ENCODE results near the gene ANKRD33. TPM values are rescaled to one million over a fixed set of nuclear protein-coding genes. Genes with fewer than 3 reads are reported as not detected.

The ANKRD33 gene
- under 0.01 TPM in 1 of 2 replicates, not detected in the other for total RNA-seq (2012; rRNA removed)
- polyA plus RNA-seq (2012; rRNA removed) = 0.03 TPM in 1 of 2 replicates, not detected in the other
- polyA plus RNA-seq (2012; cell fraction: cytosol; rRNA removed) = 0.02 TPM in 1 of 2 replicates, not detected in the other
- polyA plus RNA-seq (2012; cell fraction: nucleus; rRNA removed; ENCODE audit: low replicate concordance) = 0.42 and 0.57 TPM in 2 replicates
- not detected for Bru-seq, nascent RNA
- percentile 25 among the genes with signal in this experiment for BruChase-seq, experiment 1, labeled RNA remaining after a 6-hour chase
- BruChase-seq, experiment 2, labeled RNA remaining after a 2-hour chase = percentile 14 among the genes with signal in this experiment
- long read RNA-seq = 0 reads

- Histone ChIP-seq H3K9ac (ENCODE audit: low read depth, low read length) (no peak within 1 kb of the TSS), H3K9me1 (ENCODE audit: insufficient read depth, low read length) (peaks cover 2% of the 10 kb centered on the region; the same call in 1 of the 2 replicates), H3K23ac (ENCODE audit: low read depth, low read length) (no peak within 1 kb of the TSS), H4K91ac (ENCODE audit: insufficient read depth, low read depth, low read length) (no peak within 1 kb of the TSS), H3K4me2 (ENCODE audit: low read depth, low read length) (no peak within 1 kb of the TSS), H4K5ac (ENCODE audit: low read depth, low read length) (no peak within 1 kb of the TSS), H2BK20ac (ENCODE audit: low read depth, low read length) (peak within 1 kb of the TSS; percentile 77; the same call in 1 of the 2 replicates), H2BK5ac (ENCODE audit: low read depth, low read length, poor library complexity, severe bottlenecking) (no peak within 1 kb of the TSS), H4K20me1 (ENCODE audit: insufficient read depth, low read length) (no peaks in the 10 kb centered on the region), H3K4ac (ENCODE audit: low read depth, low read length) (peak within 1 kb of the TSS; percentile 83), H4K8ac (ENCODE audit: low read depth in 2 of 2, low read length in 2 of 2) (peak within 1 kb of the TSS; percentile 35 to 41; a peak in 2 of 4 replicates), H2AK9ac (replicated peaks; ENCODE audit: low read depth, low read length, poor library complexity) (peak within 1 kb of the TSS; percentile 7), H3K4me1 (ENCODE audit: control insufficient read depth, insufficient read depth, low read length) (peaks cover 6% of the 10 kb centered on the region), H3K27ac (ENCODE audit: insufficient read depth, low read length) (no peak within 1 kb of the TSS), H2AK5ac (ENCODE audit: low read depth, low read length) (peak within 1 kb of the TSS; percentile 69; the same call in 1 of the 2 replicates), H3K18ac (ENCODE audit: low read depth, low read length) (no peak within 1 kb of the TSS), H2BK15ac (ENCODE audit: low read depth, low read length) (peak within 1 kb of the TSS; percentile 85; the same call in 1 of the 3 replicates), H3K4me3 (ENCODE audit: insufficient read depth, low read depth, low read length) (no peak within 1 kb of the TSS), H3K27me3 (ENCODE audit: control insufficient read depth, insufficient read depth, low read length) (no peaks in the 10 kb centered on the region), H3K14ac (replicated peaks; ENCODE audit: low read depth, low read length) (peak within 1 kb of the TSS; percentile 84; the same call in 1 of the 2 replicates), H2AFZ (replicated peaks; ENCODE audit: low read length, poor library complexity) (peak within 1 kb of the TSS; percentile 78), H3K79me1 (ENCODE audit: low read depth in 1 of 2, low read length in 2 of 2) (no peaks in the 10 kb centered on the region), H2BK120ac (ENCODE audit: low read depth, low read length) (peak within 1 kb of the TSS; percentile 74), H3K9me3 (ENCODE audit: control insufficient read depth, insufficient read depth, low read length) (no peaks in the 10 kb centered on the region), H3K56ac (ENCODE audit: extremely low read depth, insufficient read depth, low read length) (no peak within 1 kb of the TSS), H3K36me3 (ENCODE audit: control insufficient read depth, insufficient read depth, low read length) (no peaks in the 10 kb centered on the region)
- BruUV-seq (replicated peaks) = no TSS peak
- POLR2A ChIA-PET (ENCODE audit: unreplicated experiment) = no interaction called here
- 62% methylated on average over 15 of the region's 41 CpGs; no CpG with 5 or more reads in 1 of the 2 experiments for WGBS, 2 experiments (ENCODE audit: extremely low coverage in 2 of 2, insufficient read length in 1 of 2)
- intact Hi-C loops (cut with micrococcal nuclease) (no loop called here), dilution Hi-C loops (cut with HindIII; ENCODE audit: low sequenced_read_pairs, unreplicated experiment) (no loop called here), in situ Hi-C loops (cut with MboI; ENCODE audit: low sequenced_read_pairs) (no loop called here)
- peak; percentile 53 for ATAC-seq (ENCODE audit: low read depth)
- CTCF ChIA-PET = interaction anchor here (2.4 kb wide), 1 partner anchor 13 kb away, joined by 12 read pairs; no protein-coding TSS in a partner anchor
- no peak for TF ChIP-seq USF2 (IDR thresholded peaks at IDR 0.05; ENCODE audit: low read depth, low read length)
- no peak for TF ChIP-seq RCOR1 (IDR thresholded peaks at IDR 0.05; ENCODE audit: insufficient replicate concordance, low read length)
- no peak for TF ChIP-seq FOS (IDR thresholded peaks at IDR 0.05; ENCODE audit: low read depth, low read length)
- TF ChIP-seq RAD21 (IDR thresholded peaks at IDR 0.05; ENCODE audit: low read length) = no peak
- TF ChIP-seq POLR2A (IDR thresholded peaks at IDR 0.05; ENCODE audit: low read depth, low read length) = no peak
- TF ChIP-seq CTCF (conservative IDR thresholded peaks at IDR 0.05; ENCODE audit: low read depth, low read length) = no peak
- no peak for TF ChIP-seq NFE2L2 (IDR thresholded peaks at IDR 0.05; ENCODE audit: low read depth, low read length)
- TF ChIP-seq RFX5 (IDR thresholded peaks at IDR 0.05; ENCODE audit: low read depth, low read length) = no peak
- no peak for TF ChIP-seq BHLHE40 (IDR thresholded peaks at IDR 0.05; ENCODE audit: low read depth, low read length)
- TF ChIP-seq ELK1 (IDR thresholded peaks at IDR 0.05; ENCODE audit: borderline replicate concordance, low read depth, low read length) = no peak
- TF ChIP-seq CHD1 (IDR thresholded peaks at IDR 0.05; ENCODE audit: low read depth, low read length) = no peak
- DNase-seq = no peak
These were observed at the start of gene ANKRD33 for GRCh38 chr12:51887476-51888315. ANKRD33 (plus strand) TSS chr12:51888103; CDS start chr12:51888187, 84 bp downstream.

Measured in IMR-90 (cell line).